IMR-90 (cell line): ENCODE data around the gene GLDC. TPM values are rescaled to one million over a fixed set of nuclear protein-coding genes. Genes with fewer than 3 reads are reported as not detected.

Experiments used
- ATAC-seq: fragments of 200-7000 bp; cut with Tn5 transposase; 2 replicates; pipeline ENCODE4 v1.9.1; 2020; ENCODE audit warnings: low read depth, mild to moderate bottlenecking, moderate library complexity
- BruUV-seq: library from RNA; stranded (reverse); fragments of 400-500 nt; replicated peaks from 2 replicates; lab custom pipeline; 2021; lab: Mats Ljungman, UMichigan
- CTCF ChIA-PET: fragments of 300-600 bp; formaldehyde crosslinking; extraction: SDS; loops from one replicate; lab custom pipeline; 2021; ENCODE audit warnings: antibody characterized with exemption; lab: Yijun Ruan, JAX
- POLR2A ChIA-PET: fragments of 300-600 bp; sonication (Branson Sonifier 250); formaldehyde crosslinking; loops from one replicate; lab custom pipeline; 2022; ENCODE audit warnings: antibody characterized with exemption; ENCODE audit not compliant: unreplicated experiment; lab: Charles Lee
- DNase-seq: peaks from one replicate; pipeline ENCODE4 v3.0.0; 2013
- H2AFZ ChIP-seq: replicated peaks from 2 replicates; pipeline ENCODE3; 2013; ENCODE audit warnings: low read length, mild to moderate bottlenecking; ENCODE audit not compliant: poor library complexity
- H2AK5ac ChIP-seq: 2 replicates; pipeline ENCODE4 v1.6.1; 2013; ENCODE audit warnings: low read depth, low read length, inconsistent platforms
- H2AK9ac ChIP-seq: replicated peaks from 2 replicates; pipeline ENCODE3; 2013; ENCODE audit warnings: mild to moderate bottlenecking, low read depth, low read length, moderate library complexity; ENCODE audit not compliant: poor library complexity
- H2BK120ac ChIP-seq: 2 replicates; pipeline ENCODE4 v1.6.1; 2013; ENCODE audit warnings: low read depth, low read length, inconsistent platforms
- H2BK15ac ChIP-seq: 3 replicates; pipeline ENCODE4 v1.6.1; 2013; ENCODE audit warnings: low read depth, low read length, inconsistent platforms
- H2BK20ac ChIP-seq: 2 replicates; pipeline ENCODE4 v1.6.1; 2013; ENCODE audit warnings: low read depth, mild to moderate bottlenecking, inconsistent platforms, low read length, moderate library complexity
- H2BK5ac ChIP-seq: 2 replicates; pipeline ENCODE4 v1.6.1; 2013; ENCODE audit warnings: mild to moderate bottlenecking, low read depth, low read length, inconsistent platforms; ENCODE audit not compliant: poor library complexity, severe bottlenecking
- H3K14ac ChIP-seq: replicated peaks from 2 replicates; pipeline ENCODE4 v1.6.1; 2013; ENCODE audit warnings: low read depth, low read length, inconsistent platforms
- H3K18ac ChIP-seq: 2 replicates; pipeline ENCODE4 v1.6.1; 2013; ENCODE audit warnings: low read depth, low read length, control low read depth
- H3K23ac ChIP-seq: 2 replicates; pipeline ENCODE4 v1.6.1; 2013; ENCODE audit warnings: low read depth, low read length, inconsistent platforms
- H3K27ac ChIP-seq: 2 replicates; pipeline ENCODE4 v1.5.1; 2013; ENCODE audit warnings: mild to moderate bottlenecking, control low read depth, low read length; ENCODE audit not compliant: insufficient read depth
- H3K27me3 ChIP-seq: 2 replicates; pipeline ENCODE4 v1.6.1; 2013; ENCODE audit warnings: low read length; ENCODE audit not compliant: control insufficient read depth, insufficient read depth
- H3K36me3 ChIP-seq: 2 replicates; pipeline ENCODE4 v1.6.1; 2013; ENCODE audit warnings: low read length, mixed read lengths; ENCODE audit not compliant: control insufficient read depth, insufficient read depth
- H3K4ac ChIP-seq: 2 replicates; pipeline ENCODE4 v1.6.1; 2013; ENCODE audit warnings: low read depth, low read length, inconsistent platforms
- H3K4me1 ChIP-seq: 2 replicates; pipeline ENCODE4 v1.6.1; 2013; ENCODE audit warnings: low read length, mixed read lengths; ENCODE audit not compliant: control insufficient read depth, insufficient read depth
- H3K4me2 ChIP-seq: 2 replicates; pipeline ENCODE4 v1.6.1; 2013; ENCODE audit warnings: low read depth, mild to moderate bottlenecking, control low read depth, low read length, moderate library complexity
- H3K4me3 ChIP-seq: 2 replicates; pipeline ENCODE4 v1.5.1; 2013; ENCODE audit warnings: low read depth, mild to moderate bottlenecking, control low read depth, low read length, moderate library complexity; ENCODE audit not compliant: insufficient read depth
- H3K56ac ChIP-seq: 2 replicates; pipeline ENCODE4 v1.6.1; 2013; ENCODE audit warnings: low read length, inconsistent platforms; ENCODE audit not compliant: insufficient read depth; ENCODE audit errors: extremely low read depth
- H3K79me1 ChIP-seq, 2 experiments: 2 replicates each; pipeline ENCODE4 v1.6.1; 2013; ENCODE audit warnings: low read length in 2 of 2, inconsistent platforms in 1 of 2, low read depth in 1 of 2
- H3K9ac ChIP-seq: 2 replicates; pipeline ENCODE4 v1.6.1; 2013; ENCODE audit warnings: low read depth, low read length, control low read depth
- H3K9me1 ChIP-seq: 2 replicates; pipeline ENCODE4 v1.6.1; 2013; ENCODE audit warnings: low read length, inconsistent platforms; ENCODE audit not compliant: insufficient read depth
- H3K9me3 ChIP-seq: 2 replicates; pipeline ENCODE4 v1.6.1; 2013; ENCODE audit warnings: low read length; ENCODE audit not compliant: control insufficient read depth, insufficient read depth
- H4K20me1 ChIP-seq: 2 replicates; pipeline ENCODE4 v1.6.1; 2013; ENCODE audit warnings: low read length, inconsistent platforms; ENCODE audit not compliant: insufficient read depth
- H4K5ac ChIP-seq: 2 replicates; pipeline ENCODE4 v1.6.1; 2013; ENCODE audit warnings: mild to moderate bottlenecking, low read depth, low read length, control low read depth
- H4K8ac ChIP-seq, 2 experiments: 2 replicates each; pipeline ENCODE4 v1.6.1; 2013; ENCODE audit warnings: low read depth in 2 of 2, low read length in 2 of 2, control low read depth in 1 of 2, inconsistent platforms in 1 of 2
- H4K91ac ChIP-seq: 2 replicates; pipeline ENCODE4 v1.6.1; 2013; ENCODE audit warnings: low read depth, low read length, inconsistent platforms; ENCODE audit not compliant: insufficient read depth
- CTCF ChIP-seq: conservative IDR thresholded peaks from 2 replicates; pipeline ENCODE4 v1.5.1; 2012; ENCODE audit warnings: mild to moderate bottlenecking, low read depth, low read length, improper control_type of control experiment
- ELK1 ChIP-seq: fragments of 150-350 bp; IDR thresholded peaks from 2 replicates; pipeline ENCODE4 v1.6.1; 2016; ENCODE audit warnings: low read depth, mild to moderate bottlenecking, low read length, moderate library complexity, borderline replicate concordance
- SMC3 ChIP-seq: fragments of 150-350 bp; IDR thresholded peaks from 2 replicates; pipeline ENCODE4 v1.6.1; 2016; ENCODE audit warnings: low read depth, mild to moderate bottlenecking, antibody characterized with exemption, low read length, moderate library complexity
- WGBS, 2 experiments: methylation state at CpG; one replicate each; pipeline versions ENCODE4 v1.1.5 to v1.1.7; 2013; ENCODE audit warnings: missing lambda C conversion rate in 2 of 2; ENCODE audit not compliant: insufficient read length in 1 of 2; ENCODE audit errors: extremely low coverage in 2 of 2; 5-methylcytosine and 5-hydroxymethylcytosine counted together
- dilution Hi-C: fragments of 300-500 bp; cut with HindIII; formaldehyde crosslinking; loops from one replicate; pipeline ENCODE4 v1.14.3; 2018; ENCODE audit warnings: low sequenced_read_pairs; ENCODE audit not compliant: unreplicated experiment
- in situ Hi-C: fragments of 300-500 bp; cut with MboI; formaldehyde crosslinking; loops from 3 replicates; pipeline ENCODE4 v1.14.3; 2019; ENCODE audit warnings: low sequenced_read_pairs, inconsistent platforms, mixed read lengths
- intact Hi-C: fragments of 100-400 bp; cut with micrococcal nuclease; formaldehyde crosslinking; loops from 2 replicates; pipeline ENCODE4 v1.10.0; 2022
- polyA plus RNA-seq, 3 experiments: library from polyadenylated mRNA; depleted of rRNA; stranded (reverse); fragments of >200 nt; gene quantifications; 2 replicates each; pipeline ENCODE4 v1.2.3, GENCODE V29; 2012; ENCODE audit warnings: low replicate concordance in 1 of 3
- total RNA-seq: library from RNA; depleted of rRNA; stranded (reverse); fragments of >200 nt; gene quantifications from 2 replicates; pipeline ENCODE4 v1.2.3, GENCODE V29; 2012

The GLDC gene
- total and polyA plus RNA-seq, 2 of the 4 experiments (the other 2 are of a cell fraction): 0.36 to 0.50 TPM

DNA sequence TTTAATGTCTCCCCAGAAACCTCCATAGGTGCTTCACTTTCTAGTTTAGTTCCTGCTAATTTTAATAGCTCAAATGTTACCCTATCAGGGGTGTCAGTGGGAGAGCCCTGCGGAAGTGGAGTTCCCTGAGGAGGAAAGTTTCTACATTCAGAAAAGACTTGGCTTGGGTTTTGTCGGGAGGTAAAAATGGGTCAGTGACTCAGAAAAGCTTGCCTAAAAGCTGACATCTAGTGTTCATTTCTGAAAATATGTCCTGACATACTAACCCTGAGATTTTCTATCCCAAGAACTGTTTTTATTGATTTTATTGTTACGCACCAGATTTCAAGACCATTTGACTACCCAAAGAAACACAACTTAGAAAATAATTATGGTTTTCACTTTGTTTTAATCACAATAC, 40.9 kb upstream of the GLDC start:
- Histone ChIP-seq H3K14ac (no peak overlapping the region), H2BK15ac (no peak overlapping the region), H3K18ac (no peak overlapping the region), H3K4me1 (no peaks in the 10 kb centered on the region), H2BK20ac (no peak overlapping the region), H2AFZ (no peak overlapping the region), H3K27me3 (no peaks in the 10 kb centered on the region), H3K4me2 (no peak overlapping the region), H3K23ac (no peak overlapping the region), H4K20me1 (no peaks in the 10 kb centered on the region), H3K9me3 (no peaks in the 10 kb centered on the region), H2BK120ac (no peak overlapping the region), H3K9ac (no peak overlapping the region), H3K36me3 (peaks cover 3% of the 10 kb centered on the region; the same call in 1 of the 2 replicates), H4K91ac (no peak overlapping the region), H3K9me1 (peaks cover 4% of the 10 kb centered on the region), H3K56ac (no peak overlapping the region), H3K27ac (no peak overlapping the region), H4K5ac (no peak overlapping the region), H2AK9ac (no peak overlapping the region), H3K79me1 (peaks cover 13 to 16% of the 10 kb centered on the region in 2 experiments), H2BK5ac (no peak overlapping the region), H3K4ac (no peak overlapping the region), H2AK5ac (no peak overlapping the region), H3K4me3 (no peak overlapping the region), H4K8ac (no peak overlapping the region)
- ATAC-seq (no peak), DNase-seq (peak; percentile 41)
- in situ Hi-C loops (loop anchor here (10.0 kb wide), 1 partner anchor 68 kb away; the partner anchor contains the start of gene KDM4C), intact Hi-C loops (no loop called here), dilution Hi-C loops (no loop called here)
- BruUV-seq: no TSS peak
- whole genome bisulfite sequencing, 2 experiments: no CpG with 5 or more reads among the region's 3 CpGs
- CTCF ChIA-PET: interaction anchor here (0.9 kb wide), 1 partner anchor 101 kb away, joined by 3 read pairs; no protein-coding TSS in a partner anchor
- TF ChIP-seq ELK1: no peak
- TF ChIP-seq CTCF: peak; percentile 35
- TF ChIP-seq SMC3: peak; percentile 19; the same call in 1 of the 2 replicates
- POLR2A ChIA-PET: no interaction called here
